NT2/D1 (cell line): Measurements from ENCODE around the gene HDAC10.

ENCODE experiments used
- YY1 ChIP-seq: IDR thresholded peaks from 2 replicates; pipeline ENCODE4 v1.6.1; 2011; ENCODE audit not compliant: insufficient read length, insufficient read depth
- ZNF274 ChIP-seq: IDR thresholded peaks from 2 replicates; pipeline ENCODE4 v1.6.1; 2011; ENCODE audit warnings: mild to moderate bottlenecking, low read depth, low read length

- TF ChIP-seq YY1: no peak
- TF ChIP-seq ZNF274: no peak
Observed at GRCh38 chr22:50269573-50269969, 18.5 kb upstream of the HDAC10 start.
